T-helper 2 cell treated with Interferon-gamma antibody and Interleukin-4, amounts not matched to agents 100 ng/mL and 5 ng/mL, for 36 hours (primary cell): ENCODE data around the gene HMG20B. TPM values are rescaled to one million over a fixed set of nuclear protein-coding genes. Genes with fewer than 3 reads are reported as not detected.

Experiments
- intact Hi-C: fragments of 100-400 bp; cut with micrococcal nuclease; formaldehyde crosslinking; loops from one replicate; pipeline ENCODE4 v1.15.1; 2023
- total RNA-seq: library from RNA; stranded (reverse); gene quantifications from 2 replicates; pipeline ENCODE4 v1.2.3, GENCODE V29; 2022

HMG20B gene
- total RNA-seq, 1 donor from 2014 or later: 41.0 TPM

- intact Hi-C loops: loop anchor here (1.0 kb wide), 1 partner anchor 60 kb away; no protein-coding TSS in a partner anchor
These were observed 33.0 kb downstream of the HMG20B start for GRCh38 chr19:3605770-3606169.

GRCh38 chr19:3606174-3606689 is 33.5 kb downstream of the HMG20B start:
- intact Hi-C loops: no loop called here

GRCh38 chr19:3606690-3607289 is 34.0 kb downstream of the HMG20B start, which contains the start of gene TBXA2R:
TBXA2R (minus strand) TSS chr19:3606875; CDS start chr19:3600634, 6,241 bp downstream.
- intact Hi-C loops: no loop called here

GRCh38 chr19:3607303-3608078 is 34.7 kb downstream of the HMG20B start:
- intact Hi-C loops: no loop called here

- intact Hi-C loops: no loop called here
These were observed 35.4 kb downstream of the HMG20B start for GRCh38 chr19:3608079-3608641.

GRCh38 chr19:3608750-3609322 is 36.1 kb downstream of the HMG20B start:
- intact Hi-C loops: no loop called here

- intact Hi-C loops: no loop called here
These were observed 37.3 kb downstream of the HMG20B start for GRCh38 chr19:3609779-3610719.

GRCh38 chr19:3610745-3611717 is 38.3 kb downstream of the HMG20B start:
- intact Hi-C loops: no loop called here

- intact Hi-C loops: no loop called here
These were observed 39.1 kb downstream of the HMG20B start for GRCh38 chr19:3611841-3612240.

GRCh38 chr19:3612330-3612729 is 39.6 kb downstream of the HMG20B start:
- intact Hi-C loops: no loop called here

- intact Hi-C loops: no loop called here
These were observed 40.4 kb downstream of the HMG20B start for GRCh38 chr19:3612901-3613741.

GRCh38 chr19:3613818-3614661 is 41.3 kb downstream of the HMG20B start:
- intact Hi-C loops: no loop called here

- intact Hi-C loops: loop anchor here (5.0 kb wide), 1 partner anchor 288 kb away; no protein-coding TSS in a partner anchor
These were observed 42.2 kb downstream of the HMG20B start for GRCh38 chr19:3614858-3615505.

GRCh38 chr19:3615524-3616135 is 42.9 kb downstream of the HMG20B start:
- intact Hi-C loops: loop anchor here (5.0 kb wide), 1 partner anchor 288 kb away; no protein-coding TSS in a partner anchor

- intact Hi-C loops: loop anchor here (5.0 kb wide), 1 partner anchor 290 kb away; no protein-coding TSS in a partner anchor
These were observed 44.7 kb downstream of the HMG20B start for GRCh38 chr19:3617463-3617862.

- intact Hi-C loops: loop anchor here (5.0 kb wide), 1 partner anchor 291 kb away; no protein-coding TSS in a partner anchor
These were observed 45.5 kb downstream of the HMG20B start for GRCh38 chr19:3618144-3618810.
